Stimulated activated CD8-positive, alpha-beta memory T cell treated with anti-CD3 and anti-CD28 coated beads, Interleukin-4, amount 100 ng/mL, for 4 hours (primary cell): ENCODE results near the gene MKLN1.

Source experiments
- DNase-seq, 2 donors: peaks; one replicate each; pipeline ENCODE4 v3.0.0-alpha.2; 2020; ENCODE audit warnings: low read depth in 2 of 2, low spot score in 1 of 2

Gene MKLN1

DNA sequence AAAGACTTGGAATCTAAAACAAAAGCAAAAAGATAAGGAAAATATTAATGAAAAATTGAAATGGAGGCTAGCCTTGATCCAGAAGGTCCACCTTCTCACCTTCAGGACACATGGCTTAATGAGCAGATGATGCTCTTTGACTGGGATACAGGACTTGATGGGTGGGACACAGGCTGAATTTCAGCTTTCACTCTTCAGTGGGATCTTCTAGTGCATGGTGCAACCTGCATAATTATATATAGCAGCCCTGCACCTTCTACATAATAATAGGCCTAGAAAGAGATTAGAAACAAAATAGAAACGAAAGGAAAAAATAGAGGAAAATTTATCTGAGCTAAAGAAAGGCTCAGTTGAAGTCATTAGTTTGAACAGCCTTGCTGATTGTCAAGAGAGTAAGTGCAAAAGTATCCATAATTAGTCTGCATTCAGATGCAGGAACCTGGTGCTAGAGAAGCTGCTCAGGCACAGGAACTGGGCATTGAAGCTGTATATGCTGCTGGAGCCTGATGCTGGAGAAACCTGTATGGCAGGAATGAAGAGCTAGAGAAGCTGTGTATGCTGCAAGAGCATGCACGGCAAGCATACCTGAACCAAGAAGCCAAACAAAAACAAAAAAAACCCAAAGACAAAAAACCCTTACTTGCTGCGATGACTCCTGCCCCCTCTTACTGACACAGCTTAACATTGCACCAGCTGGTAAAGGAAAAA, 19.4 kb downstream of the MKLN1 start:
- DNase-seq = no peak

DNA sequence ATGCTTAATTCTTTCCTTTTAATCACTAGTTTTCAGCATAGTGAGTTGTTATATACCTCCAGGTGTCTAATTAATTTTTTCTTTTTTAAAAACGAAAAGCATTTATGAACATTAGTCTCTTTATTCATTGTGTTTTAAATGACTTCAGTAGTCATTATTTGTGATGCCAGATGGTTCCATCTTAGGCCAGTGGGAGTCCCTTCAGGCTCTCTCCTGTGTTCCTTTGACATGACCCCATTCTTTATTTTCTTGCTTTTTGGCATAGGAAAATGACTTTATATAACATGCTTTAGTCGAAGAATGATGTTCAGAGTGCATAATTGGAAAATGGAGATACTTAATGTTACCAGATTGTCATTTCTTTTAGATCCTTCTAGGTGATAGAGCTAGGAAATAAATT, 24.4 kb downstream of the MKLN1 start:
- no peak for DNase-seq

DNA sequence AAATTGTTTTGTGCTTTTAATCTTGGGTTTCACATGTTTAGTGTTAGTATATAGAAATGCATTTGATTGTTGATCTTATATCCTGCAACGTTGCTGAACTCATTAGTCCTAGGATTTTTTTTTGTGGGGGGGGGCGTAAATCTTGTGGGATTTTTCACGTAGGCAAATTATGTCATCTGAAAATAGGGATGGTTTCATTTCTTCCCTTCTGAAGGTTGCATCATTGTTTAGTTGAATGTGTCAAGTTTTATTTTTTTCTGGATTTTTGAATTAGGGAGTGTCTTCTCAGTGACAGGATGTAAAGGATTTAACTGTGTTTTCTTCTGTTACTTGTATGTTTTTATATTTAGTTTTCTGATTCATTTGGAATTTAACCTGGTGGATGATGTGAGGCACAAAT, 26.7 kb downstream of the MKLN1 start:
- no peak for DNase-seq

DNA sequence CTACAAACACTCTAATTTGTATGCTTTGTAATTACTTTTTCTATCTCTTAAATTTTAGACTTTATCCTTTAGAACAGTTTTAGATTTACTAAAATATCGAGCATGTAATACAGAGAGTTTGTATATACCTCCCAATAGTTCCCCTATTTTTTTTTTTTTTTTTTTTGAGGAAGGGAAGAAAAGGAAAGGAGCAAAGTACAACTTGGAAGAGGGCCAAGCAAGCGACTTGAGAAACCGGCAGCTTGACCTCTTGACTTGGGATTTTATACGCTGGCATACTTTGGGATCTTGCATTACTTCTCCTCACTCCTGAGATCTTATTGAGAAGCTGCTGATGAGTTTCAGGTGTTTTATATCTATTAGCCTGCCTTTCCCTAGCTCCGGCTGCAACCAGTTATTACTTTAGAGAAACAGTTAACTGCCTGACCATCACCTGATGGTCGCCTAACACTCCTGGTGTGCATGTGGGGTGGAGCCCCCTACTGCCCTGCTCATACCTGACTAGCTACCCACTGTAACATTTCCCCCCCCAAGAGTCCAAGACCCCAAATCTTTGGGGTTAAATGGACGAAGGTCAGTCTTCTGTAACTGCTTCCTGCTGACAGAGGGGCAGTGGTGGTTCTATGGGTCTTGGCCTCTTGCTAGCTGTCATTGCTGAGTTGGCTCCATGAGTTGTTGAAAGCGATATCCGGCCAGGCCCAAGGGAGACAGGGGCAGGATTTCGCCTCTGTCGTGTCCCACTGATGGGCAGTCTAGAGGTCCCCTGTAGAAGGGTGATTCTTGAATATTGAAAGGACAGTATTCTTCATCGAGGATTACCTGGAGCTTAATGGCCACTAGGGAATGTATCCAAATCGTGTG, 28.5 kb downstream of the MKLN1 start:
- DNase-seq = no peak

DNA sequence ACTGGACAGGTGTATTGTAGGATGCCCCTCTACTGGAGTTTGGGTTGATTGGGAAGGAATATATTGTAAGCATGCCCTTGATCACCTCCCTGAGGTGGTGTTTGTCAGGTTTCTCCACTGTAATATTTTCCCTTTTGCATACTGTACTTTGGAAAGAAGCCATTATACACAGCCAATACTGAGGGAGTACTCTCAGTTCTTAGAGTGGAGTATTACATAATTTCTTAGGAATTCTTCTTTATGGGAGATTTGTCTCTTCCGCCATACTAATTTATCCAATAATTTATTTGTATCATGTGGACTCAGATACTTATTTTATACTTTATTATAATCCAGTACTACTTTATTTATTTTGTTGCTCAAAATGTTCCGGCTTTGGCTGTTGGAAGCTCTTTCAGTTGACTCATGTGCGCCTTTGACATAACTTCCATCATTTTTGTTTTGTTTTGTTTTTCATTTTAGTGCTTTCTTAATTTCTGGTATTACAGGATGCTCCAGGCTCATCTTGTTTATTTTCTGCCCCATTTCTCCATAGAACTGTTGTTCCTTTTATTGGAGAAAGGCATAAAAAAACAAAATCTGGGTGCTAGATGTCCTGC, 29.7 kb downstream of the MKLN1 start:
- no peak for DNase-seq

DNA sequence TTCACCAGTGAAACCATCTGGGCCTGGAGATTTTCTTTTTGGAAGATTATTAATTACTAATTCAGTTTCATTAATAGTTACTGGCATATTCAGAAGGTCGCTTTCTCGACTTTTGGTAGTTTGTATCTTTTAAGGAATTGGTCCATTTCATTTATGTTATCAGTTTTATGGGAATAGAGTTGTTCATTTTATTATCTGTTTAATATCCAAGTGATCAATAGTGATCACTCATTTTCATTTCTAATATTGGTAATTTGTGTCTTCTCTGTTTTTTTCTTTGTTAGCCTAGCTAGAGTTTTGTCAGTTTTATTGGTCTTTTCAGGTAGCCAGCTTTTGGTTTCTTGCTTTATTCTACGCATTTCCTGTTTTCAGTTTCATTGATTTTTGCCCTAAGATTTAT, 31.0 kb downstream of the MKLN1 start:
- no peak for DNase-seq

DNA sequence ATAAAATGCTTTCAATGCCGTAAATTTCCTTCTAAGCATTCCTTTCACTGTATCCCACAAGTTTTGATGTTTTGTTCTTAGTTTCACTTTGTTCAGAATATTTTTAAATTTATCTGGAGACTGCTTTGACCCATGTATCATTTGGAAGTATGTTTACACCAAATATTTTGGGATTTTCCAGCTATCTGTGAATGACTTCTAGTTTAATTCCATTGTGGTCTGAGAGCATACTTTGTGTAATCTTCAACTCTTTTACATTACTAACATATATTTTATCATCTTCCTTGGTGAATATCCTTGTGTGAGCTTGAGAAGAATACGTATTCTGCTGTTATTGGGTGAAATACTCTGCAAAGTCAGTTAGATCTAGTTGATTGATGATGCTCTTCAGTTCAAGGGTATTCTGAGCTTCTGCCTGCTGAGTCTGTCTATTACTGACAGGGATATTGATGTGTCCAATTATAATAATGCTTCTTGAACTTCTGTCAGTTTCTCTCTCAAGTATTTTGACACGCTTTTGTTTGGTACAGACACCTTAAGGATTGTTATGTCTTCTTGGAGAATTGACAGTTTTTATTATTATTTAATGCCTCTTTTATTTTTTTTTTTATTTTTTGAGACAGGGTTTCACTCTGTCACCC, 31.6 kb downstream of the MKLN1 start:
- DNase-seq = no peak

DNA sequence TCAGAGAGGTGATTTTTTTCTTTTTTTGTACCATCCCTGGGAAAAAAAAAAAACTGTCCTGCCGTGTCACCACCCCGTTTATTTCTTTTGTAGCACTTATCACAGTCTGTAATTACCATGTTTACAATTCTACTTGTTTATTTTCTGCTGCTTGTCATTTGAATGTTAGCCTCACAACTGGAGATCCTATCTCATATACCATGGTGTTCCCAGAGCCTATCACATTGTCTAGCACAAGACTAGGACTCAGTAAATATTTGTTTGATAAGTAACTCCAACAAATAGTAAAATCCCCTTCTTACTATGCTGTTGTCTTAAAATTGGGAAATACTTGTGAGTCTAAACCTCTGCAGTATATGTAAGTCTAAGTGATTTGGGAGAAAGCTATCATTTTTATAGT, 36.0 kb downstream of the MKLN1 start:
- DNase-seq = no peak

DNA sequence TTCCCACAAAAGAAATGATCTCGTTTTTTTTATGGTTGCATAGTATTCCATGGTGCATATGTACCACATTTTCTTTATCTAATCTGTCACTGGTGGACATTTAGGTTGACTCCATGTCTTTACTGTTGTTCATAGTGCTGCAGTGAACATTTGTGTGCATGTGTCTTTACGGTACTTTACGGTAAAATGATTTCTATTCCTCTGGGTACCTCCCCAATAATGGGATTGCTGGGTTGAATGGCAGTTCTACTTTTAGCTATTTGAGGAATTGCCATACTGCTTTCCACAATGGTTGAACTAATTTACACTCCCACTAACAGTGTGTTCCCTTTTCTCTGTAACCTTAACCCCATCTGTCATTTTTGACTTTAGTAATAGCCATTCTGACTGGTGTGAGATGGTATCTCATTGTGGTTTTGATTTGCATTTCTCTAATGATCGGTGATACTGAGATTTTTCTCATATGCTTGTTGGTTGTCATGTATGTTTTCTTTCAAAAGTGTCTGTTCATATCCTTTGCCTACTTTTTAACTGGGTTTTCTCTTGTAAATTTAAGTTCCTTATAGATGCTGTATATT, 37.2 kb downstream of the MKLN1 start:
- DNase-seq = no peak

DNA sequence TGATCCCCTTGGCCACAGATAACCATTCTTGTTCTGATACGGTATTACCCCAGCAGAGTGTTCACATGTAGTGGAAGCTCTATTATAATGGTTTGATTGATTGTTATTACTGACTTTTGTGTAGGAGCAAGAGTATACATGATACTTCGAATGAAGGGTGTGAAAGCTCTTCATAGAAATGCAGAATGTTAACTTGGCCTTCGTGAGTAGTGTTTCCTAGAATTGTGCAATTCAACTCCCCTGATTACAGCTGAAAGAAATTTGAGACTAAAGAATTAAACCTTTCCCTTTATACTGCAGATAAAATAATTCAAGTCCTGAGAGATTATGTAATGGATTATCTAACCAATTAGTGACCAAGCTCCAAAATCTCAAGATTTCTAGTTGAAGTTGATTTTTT, 38.2 kb downstream of the MKLN1 start:
- no peak for DNase-seq

DNA sequence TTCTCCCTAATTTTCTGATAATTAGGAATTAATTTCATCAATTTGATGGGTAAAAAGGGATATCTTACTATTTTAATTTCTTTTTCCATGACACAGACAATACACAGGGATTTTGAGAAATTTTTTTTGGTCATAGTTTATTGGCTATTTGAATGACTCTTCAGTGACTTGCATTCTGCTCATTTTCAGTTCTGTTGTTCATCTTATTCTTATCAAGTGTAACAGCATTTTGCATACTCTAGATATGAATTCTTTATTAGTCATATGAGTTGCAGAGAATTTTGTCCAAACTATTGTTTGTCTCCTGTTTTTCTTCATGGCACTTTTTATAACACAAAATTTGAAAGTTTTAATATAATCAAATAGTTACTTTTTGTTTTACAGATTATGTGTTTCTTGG, 41.7 kb downstream of the MKLN1 start:
- no peak for DNase-seq

DNA sequence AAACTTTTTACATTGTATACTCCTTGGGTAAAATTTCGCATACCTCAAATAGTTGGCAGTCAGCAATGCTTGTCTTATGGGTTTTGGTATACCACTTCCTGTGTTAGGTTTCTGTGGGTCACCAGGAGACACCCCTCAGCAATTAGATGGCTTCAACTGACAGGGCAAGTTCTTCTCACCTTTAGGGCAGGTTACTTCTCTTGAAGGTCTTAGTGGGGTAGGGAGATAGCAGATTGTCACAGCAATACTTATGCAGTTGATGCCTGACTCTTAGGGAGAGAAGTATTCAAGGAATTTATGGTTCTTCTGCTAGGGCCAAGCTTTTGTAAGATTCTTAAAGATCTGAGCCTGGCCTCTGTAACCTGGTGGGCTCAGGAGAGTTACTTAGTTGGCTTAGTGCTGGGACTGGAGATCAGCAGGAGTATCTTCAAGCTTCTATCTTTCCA, 42.9 kb downstream of the MKLN1 start:
- no peak for DNase-seq

DNA sequence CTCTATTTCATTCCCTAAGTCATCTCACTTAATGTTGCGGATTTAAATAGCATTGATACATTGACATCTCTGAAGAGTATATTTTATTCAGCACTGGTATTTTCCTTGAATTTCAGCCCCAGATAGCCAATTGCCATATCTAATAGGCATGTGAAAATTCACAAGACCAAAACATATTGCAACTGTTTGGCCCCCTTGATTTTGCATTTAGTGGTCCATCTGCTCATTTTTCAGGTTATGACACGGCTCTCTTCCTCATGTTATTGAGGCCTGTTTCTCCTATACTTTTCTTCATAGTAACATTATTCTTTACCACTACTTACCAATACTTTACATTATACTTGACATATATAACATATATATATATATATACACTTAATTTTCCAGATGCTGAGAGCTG, 43.7 kb downstream of the MKLN1 start:
- DNase-seq = no peak

DNA sequence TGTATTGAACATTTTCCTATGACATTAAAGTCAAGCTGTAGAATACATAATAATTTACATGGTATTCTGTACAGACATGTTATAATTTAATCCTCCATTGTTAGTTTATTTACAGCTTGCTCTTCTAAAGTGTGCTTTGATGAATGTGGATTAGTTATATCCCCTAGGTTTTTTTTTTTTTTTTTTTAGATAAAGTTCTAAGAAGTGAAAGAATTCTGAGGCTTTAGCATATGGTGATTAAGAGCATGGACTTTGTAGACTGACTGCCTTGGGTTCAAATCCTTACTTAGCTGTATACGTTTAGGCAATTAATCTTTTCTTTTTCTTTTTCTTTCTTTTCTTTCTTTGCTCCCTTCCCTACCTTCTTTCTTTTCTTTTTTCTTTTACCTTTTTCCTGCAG, 44.9 kb downstream of the MKLN1 start:
- DNase-seq = no peak

DNA sequence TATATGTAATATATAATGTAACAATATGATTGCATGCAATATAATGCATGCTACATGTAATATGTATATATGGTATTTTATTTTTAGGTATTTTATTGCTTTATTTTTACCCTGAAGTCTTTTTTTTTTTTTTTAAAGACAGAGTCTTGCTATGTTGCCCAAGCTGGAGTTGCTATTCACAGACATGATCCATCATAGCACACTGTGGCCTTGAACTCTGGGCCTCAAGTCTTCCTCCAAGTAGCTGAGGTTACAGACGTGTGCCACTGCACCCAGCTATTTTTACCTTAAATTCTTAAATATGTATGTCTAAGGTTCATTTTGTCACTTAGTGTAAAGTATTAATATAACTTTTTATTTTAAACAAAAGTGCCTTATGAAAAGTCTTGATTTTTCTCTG, 47.1 kb downstream of the MKLN1 start:
- no peak for DNase-seq

DNA sequence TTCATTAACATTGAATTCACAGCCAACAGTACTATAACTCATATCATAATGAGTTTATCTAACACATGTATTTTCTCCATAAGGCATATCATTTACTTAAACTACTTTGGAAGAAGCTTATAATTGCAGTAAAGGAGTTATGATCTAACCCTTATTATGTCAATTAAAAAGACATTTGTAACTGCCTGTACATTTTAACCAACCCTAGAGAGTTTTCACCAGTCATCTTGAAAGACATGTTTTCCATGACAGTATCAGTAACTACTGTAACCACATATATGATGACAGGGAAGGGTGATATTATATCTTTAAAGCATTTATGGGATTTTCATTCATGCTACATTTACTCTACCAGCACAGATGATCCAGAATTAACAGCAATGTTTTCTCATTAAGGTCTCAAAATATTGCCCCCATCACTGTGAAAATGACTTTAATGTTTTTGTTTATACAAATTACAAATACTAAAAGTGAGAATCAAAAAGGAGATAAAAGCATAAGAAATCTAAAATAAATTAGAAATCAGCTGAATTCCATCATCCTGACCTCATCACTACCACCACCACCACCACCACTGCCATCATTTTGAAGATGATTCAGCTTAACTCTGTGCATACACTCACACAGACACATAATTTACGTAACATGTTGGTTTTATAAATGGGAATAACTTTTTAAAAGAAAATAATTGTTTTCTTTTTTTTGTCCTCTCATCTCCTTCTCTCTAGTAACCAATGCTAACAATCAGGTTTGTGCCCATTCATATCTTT, 53.6 kb downstream of the MKLN1 start:
- DNase-seq = no peak

DNA sequence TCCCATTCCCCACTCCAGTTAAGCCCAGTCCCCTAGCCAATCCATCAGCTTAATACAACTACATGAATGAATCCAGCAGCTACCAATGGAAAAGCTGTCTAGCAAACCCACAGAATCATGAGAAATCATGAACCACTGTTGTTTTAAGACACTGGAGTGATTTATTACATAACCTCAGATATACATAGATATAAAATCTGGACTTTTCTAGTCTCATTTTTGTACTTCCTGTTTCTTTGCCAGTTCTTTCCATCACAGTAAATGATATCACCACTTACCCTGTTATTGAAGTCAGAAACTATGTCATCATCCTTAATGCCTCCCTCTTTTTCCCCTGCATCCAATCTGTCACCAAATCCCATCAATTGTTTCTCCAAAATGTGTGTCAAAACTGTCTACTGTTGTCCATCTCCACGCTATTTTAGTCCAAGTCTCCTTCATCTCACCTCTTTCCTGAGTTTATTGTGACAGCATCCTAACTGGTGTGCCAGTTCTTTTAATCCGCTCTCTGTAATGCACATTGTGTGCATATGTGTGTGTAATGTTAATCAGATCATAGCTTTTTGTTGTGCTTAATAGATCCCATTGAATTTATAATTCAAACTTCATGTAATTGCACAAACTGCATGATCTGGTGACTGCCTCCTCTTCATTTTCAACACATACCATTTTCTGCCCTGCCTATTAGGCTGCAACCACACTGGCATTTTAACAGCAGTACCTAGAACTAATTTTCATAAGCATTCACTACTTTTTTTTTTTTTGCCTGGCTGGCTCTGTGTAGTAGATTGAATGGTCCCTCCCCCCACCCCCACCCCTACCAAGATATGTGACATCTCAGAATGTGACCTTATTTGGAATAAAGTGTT, 56.0 kb downstream of the MKLN1 start:
- DNase-seq = no peak

DNA sequence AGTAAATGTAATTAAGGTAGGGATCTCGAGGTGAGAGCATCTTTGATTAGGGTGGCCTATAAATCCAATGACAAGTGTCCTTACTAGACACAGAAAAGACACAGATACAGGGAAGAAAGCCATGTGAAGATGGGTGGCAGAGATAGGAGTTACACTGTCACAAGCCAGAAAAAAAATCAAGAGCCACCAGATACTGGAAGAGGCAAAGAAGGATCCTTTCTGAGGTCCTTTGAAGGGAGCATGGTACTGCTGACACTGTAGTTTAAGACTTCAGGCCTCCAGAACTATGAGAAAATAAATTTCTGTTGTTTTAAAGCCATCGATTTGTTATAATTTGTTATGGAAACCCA, 56.6 kb downstream of the MKLN1 start:
- DNase-seq = no peak

DNA sequence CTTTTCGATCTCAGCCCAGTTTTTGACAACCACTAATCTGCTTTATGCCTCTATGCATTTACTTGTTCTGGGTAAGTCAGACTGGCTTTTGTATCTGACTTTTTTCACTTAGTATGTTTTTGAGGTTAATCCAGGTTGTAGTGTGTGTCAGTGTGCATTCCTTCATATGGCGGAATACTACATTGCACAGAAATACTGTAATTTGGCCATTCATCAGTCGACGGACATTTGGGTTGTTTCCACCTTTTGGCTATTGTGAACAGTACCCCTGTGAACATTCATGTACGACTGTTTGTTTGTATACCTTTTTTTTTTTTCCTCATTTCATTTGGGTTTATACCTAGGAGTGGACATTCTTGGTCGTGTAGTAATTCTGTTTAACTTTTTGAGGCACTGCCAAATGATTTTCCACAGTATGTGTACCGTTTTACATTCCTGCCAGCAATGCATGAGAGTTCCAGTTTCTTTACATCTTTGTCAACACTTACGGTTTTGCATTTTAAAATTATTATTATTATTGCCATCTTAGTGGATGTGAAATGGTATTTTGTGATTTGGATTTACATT, 57.4 kb downstream of the MKLN1 start:
- DNase-seq = no peak
